HepG2 (cell line): Measurements from ENCODE around the gene GFY. TPM values are rescaled to one million over a fixed set of nuclear protein-coding genes. Genes with fewer than 3 reads are reported as not detected.

Experiments
- EED ChIP-seq: sonication (generic); formaldehyde crosslinking; IDR thresholded peaks from 2 replicates; pipeline ENCODE4 v1.5.0; 2020; ENCODE audit warnings: mild to moderate bottlenecking, missing genetic modification reagents
- FOSL1 ChIP-seq: sonication (generic); formaldehyde crosslinking; IDR thresholded peaks from 2 replicates; pipeline ENCODE4 v1.9.0; 2021; ENCODE audit warnings: missing genetic modification reagents, borderline replicate concordance
- RORA ChIP-seq: sonication (generic); formaldehyde crosslinking; IDR thresholded peaks from 2 replicates; pipeline ENCODE4 v1.5.0; 2020; ENCODE audit warnings: mild to moderate bottlenecking, missing genetic modification reagents, moderate library complexity
- ZBTB38 ChIP-seq: sonication (generic); formaldehyde crosslinking; IDR thresholded peaks from 2 replicates; pipeline ENCODE4 v1.5.1; 2020; ENCODE audit warnings: mild to moderate bottlenecking, missing genetic modification reagents
- ZBTB7B ChIP-seq: sonication (generic); formaldehyde crosslinking; IDR thresholded peaks from 2 replicates; pipeline ENCODE4 v1.4.0; 2020; ENCODE audit warnings: missing genetic modification reagents
- ZBTB8A ChIP-seq: sonication (generic); formaldehyde crosslinking; IDR thresholded peaks from 2 replicates; pipeline ENCODE4 v1.4.0; 2020; ENCODE audit warnings: mild to moderate bottlenecking, low read depth, missing genetic modification reagents, borderline replicate concordance
- ZNF160 ChIP-seq: sonication (generic); formaldehyde crosslinking; IDR thresholded peaks from 2 replicates; pipeline ENCODE4 v1.8.0; 2022; ENCODE audit warnings: mild to moderate bottlenecking, inconsistent platforms, missing genetic modification reagents
- ZNF230 ChIP-seq: sonication (generic); formaldehyde crosslinking; IDR thresholded peaks from 2 replicates; pipeline ENCODE4 v1.4.0; 2020; ENCODE audit warnings: mild to moderate bottlenecking, missing genetic modification reagents
- ZNF572 ChIP-seq: sonication (generic); formaldehyde crosslinking; IDR thresholded peaks from 2 replicates; pipeline ENCODE4 v1.5.1; 2020; ENCODE audit warnings: mild to moderate bottlenecking, missing genetic modification reagents
- ZNF652 ChIP-seq: IDR thresholded peaks from 2 replicates; pipeline ENCODE4 v1.6.1; 2016; ENCODE audit warnings: low read depth, borderline replicate concordance
- ZNF761 ChIP-seq: sonication (generic); formaldehyde crosslinking; conservative IDR thresholded peaks from 2 replicates; pipeline ENCODE4 v1.4.0; 2020; ENCODE audit warnings: mild to moderate bottlenecking, missing genetic modification reagents
- ZSCAN31 ChIP-seq: sonication (generic); formaldehyde crosslinking; IDR thresholded peaks from 2 replicates; pipeline ENCODE4 v1.5.0; 2020; ENCODE audit warnings: low read depth, mild to moderate bottlenecking, missing genetic modification reagents
- polyA plus RNA-seq, 8 experiments: library from polyadenylated mRNA; depleted of rRNA in 3 of 8; stranded (reverse) in 7 of 8; unstranded in 1 of 8; fragments of >200 nt; fragmentation: Illumina TruSeq in 4 of 8; extraction: Trizol in 4 of 8; gene quantifications; 2 replicates each; pipeline versions ENCODE4 v1.2.1 to v1.2.3, GENCODE V29; 2011 to 2016; ENCODE audit warnings: low read depth in 4 of 8, missing spikeins in 1 of 8, mixed read lengths in 1 of 8; ENCODE audit not compliant: insufficient read depth in 1 of 8
- total RNA-seq, 5 experiments: library from RNA; depleted of rRNA; stranded (reverse); fragments of >200 nt; fragmentation: Illumina TruSeq; extraction: Trizol; gene quantifications; 2 replicates each; pipeline ENCODE4 v1.2.3, GENCODE V29; 2016; ENCODE audit warnings: low read depth in 1 of 5
- TF ChIP-seq, protein P1 (sequence below): sonication (generic); formaldehyde crosslinking; IDR thresholded peaks from 2 replicates; pipeline ENCODE4 v1.5.0; 2020; ENCODE audit warnings: mild to moderate bottlenecking, missing genetic modification reagents, moderate library complexity
- TF ChIP-seq, protein P2 (sequence below): sonication (generic); formaldehyde crosslinking; IDR thresholded peaks from 2 replicates; pipeline ENCODE4 v1.8.1; 2022; ENCODE audit warnings: low read depth, mild to moderate bottlenecking, missing genetic modification reagents
- TF ChIP-seq, protein P3 (sequence below): sonication (generic); formaldehyde crosslinking; IDR thresholded peaks from 2 replicates; pipeline ENCODE4 v1.5.0; 2020; ENCODE audit warnings: mild to moderate bottlenecking, missing genetic modification reagents, borderline replicate concordance
- TF ChIP-seq, protein P4 (sequence below): sonication (generic); formaldehyde crosslinking; IDR thresholded peaks from 2 replicates; pipeline ENCODE4 v1.8.1; 2023; ENCODE audit warnings: missing genetic modification reagents, mild to moderate bottlenecking, borderline replicate concordance

GFY gene
- total and polyA plus RNA-seq, 2 of the 13 experiments (the other 11 are each of a cell fraction or from before 2014, with no cell fraction given) = not detected

DNA sequence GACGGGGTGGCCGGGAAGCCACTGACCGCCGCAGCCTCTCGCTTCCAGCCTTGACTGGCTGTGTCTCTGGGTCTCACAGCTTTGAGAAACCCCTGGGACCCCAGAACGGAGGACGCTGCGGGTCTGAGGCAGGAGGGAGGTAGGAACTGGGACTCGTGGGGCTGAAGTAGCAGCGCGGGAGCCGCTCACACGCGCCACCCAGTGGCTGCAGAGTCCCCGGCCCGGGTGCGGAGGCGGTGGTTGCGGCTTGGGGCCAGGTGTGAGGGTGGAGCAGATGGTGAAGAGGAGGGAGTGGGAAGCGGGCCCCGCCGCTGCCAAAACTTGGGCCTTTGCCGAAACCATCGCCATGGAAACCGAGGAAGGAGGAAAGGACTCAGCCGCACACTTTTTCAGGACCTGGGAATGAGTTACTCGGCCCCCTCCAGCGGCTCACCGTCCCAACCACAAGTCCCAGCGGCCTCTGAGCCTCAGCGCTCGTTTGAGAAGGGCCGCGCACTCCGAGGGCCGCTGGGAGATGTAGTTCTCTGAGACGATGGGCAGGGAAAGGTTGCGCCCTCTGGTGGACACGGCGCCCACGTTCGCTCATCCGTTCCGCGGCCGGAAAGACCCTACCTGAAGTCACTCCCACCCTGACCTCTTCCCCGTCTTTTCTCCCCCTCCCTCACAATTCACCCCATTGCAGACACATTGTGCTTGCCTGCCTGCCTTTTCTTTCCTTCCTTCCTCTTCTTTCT, 18.3 kb downstream of the GFY start (continued):
- no peak for TF ChIP-seq RORA (CRISPR knock-in tag)
- TF ChIP-seq, protein P1, sequence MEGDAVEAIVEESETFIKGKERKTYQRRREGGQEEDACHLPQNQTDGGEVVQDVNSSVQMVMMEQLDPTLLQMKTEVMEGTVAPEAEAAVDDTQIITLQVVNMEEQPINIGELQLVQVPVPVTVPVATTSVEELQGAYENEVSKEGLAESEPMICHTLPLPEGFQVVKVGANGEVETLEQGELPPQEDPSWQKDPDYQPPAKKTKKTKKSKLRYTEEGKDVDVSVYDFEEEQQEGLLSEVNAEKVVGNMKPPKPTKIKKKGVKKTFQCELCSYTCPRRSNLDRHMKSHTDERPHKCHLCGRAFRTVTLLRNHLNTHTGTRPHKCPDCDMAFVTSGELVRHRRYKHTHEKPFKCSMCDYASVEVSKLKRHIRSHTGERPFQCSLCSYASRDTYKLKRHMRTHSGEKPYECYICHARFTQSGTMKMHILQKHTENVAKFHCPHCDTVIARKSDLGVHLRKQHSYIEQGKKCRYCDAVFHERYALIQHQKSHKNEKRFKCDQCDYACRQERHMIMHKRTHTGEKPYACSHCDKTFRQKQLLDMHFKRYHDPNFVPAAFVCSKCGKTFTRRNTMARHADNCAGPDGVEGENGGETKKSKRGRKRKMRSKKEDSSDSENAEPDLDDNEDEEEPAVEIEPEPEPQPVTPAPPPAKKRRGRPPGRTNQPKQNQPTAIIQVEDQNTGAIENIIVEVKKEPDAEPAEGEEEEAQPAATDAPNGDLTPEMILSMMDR (CRISPR knock-in tag) = peak; percentile 84
- no peak for TF ChIP-seq ZNF652 (CRISPR knock-in tag)
- TF ChIP-seq ZSCAN31 = 0 out of 2 replicates have a peak, but pooled peaks have one; percentile 66
- TF ChIP-seq, protein P2, sequence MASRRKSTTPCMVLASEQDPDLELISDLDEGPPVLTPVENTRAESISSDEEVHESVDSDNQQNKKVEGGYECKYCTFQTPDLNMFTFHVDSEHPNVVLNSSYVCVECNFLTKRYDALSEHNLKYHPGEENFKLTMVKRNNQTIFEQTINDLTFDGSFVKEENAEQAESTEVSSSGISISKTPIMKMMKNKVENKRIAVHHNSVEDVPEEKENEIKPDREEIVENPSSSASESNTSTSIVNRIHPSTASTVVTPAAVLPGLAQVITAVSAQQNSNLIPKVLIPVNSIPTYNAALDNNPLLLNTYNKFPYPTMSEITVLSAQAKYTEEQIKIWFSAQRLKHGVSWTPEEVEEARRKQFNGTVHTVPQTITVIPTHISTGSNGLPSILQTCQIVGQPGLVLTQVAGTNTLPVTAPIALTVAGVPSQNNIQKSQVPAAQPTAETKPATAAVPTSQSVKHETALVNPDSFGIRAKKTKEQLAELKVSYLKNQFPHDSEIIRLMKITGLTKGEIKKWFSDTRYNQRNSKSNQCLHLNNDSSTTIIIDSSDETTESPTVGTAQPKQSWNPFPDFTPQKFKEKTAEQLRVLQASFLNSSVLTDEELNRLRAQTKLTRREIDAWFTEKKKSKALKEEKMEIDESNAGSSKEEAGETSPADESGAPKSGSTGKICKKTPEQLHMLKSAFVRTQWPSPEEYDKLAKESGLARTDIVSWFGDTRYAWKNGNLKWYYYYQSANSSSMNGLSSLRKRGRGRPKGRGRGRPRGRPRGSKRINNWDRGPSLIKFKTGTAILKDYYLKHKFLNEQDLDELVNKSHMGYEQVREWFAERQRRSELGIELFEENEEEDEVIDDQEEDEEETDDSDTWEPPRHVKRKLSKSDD = 0 out of 2 replicates have a peak, but pooled peaks have one; percentile 39
- TF ChIP-seq ZNF160 = no peak
- peak; percentile 50; the same call in 1 of the 2 replicates for TF ChIP-seq ZBTB38 (CRISPR knock-in tag)
- 0 out of 2 replicates have a peak, but pooled peaks have one; percentile 52 for TF ChIP-seq ZNF761
- TF ChIP-seq, protein P3, sequence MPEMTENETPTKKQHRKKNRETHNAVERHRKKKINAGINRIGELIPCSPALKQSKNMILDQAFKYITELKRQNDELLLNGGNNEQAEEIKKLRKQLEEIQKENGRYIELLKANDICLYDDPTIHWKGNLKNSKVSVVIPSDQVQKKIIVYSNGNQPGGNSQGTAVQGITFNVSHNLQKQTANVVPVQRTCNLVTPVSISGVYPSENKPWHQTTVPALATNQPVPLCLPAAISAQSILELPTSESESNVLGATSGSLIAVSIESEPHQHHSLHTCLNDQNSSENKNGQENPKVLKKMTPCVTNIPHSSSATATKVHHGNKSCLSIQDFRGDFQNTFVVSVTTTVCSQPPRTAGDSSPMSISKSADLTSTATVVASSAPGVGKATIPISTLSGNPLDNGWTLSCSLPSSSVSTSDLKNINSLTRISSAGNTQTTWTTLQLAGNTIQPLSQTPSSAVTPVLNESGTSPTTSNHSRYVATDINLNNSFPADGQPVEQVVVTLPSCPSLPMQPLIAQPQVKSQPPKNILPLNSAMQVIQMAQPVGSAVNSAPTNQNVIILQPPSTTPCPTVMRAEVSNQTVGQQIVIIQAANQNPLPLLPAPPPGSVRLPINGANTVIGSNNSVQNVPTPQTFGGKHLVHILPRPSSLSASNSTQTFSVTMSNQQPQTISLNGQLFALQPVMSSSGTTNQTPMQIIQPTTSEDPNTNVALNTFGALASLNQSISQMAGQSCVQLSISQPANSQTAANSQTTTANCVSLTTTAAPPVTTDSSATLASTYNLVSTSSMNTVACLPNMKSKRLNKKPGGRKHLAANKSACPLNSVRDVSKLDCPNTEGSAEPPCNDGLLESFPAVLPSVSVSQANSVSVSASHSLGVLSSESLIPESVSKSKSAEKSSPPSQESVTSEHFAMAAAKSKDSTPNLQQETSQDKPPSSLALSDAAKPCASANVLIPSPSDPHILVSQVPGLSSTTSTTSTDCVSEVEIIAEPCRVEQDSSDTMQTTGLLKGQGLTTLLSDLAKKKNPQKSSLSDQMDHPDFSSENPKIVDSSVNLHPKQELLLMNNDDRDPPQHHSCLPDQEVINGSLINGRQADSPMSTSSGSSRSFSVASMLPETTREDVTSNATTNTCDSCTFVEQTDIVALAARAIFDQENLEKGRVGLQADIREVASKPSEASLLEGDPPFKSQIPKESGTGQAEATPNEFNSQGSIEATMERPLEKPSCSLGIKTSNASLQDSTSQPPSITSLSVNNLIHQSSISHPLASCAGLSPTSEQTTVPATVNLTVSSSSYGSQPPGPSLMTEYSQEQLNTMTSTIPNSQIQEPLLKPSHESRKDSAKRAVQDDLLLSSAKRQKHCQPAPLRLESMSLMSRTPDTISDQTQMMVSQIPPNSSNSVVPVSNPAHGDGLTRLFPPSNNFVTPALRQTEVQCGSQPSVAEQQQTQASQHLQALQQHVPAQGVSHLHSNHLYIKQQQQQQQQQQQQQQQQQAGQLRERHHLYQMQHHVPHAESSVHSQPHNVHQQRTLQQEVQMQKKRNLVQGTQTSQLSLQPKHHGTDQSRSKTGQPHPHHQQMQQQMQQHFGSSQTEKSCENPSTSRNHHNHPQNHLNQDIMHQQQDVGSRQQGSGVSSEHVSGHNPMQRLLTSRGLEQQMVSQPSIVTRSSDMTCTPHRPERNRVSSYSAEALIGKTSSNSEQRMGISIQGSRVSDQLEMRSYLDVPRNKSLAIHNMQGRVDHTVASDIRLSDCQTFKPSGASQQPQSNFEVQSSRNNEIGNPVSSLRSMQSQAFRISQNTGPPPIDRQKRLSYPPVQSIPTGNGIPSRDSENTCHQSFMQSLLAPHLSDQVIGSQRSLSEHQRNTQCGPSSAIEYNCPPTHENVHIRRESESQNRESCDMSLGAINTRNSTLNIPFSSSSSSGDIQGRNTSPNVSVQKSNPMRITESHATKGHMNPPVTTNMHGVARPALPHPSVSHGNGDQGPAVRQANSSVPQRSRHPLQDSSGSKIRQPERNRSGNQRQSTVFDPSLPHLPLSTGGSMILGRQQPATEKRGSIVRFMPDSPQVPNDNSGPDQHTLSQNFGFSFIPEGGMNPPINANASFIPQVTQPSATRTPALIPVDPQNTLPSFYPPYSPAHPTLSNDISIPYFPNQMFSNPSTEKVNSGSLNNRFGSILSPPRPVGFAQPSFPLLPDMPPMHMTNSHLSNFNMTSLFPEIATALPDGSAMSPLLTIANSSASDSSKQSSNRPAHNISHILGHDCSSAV (CRISPR knock-in tag) = no peak
- TF ChIP-seq EED = no peak
- TF ChIP-seq ZBTB8A (CRISPR knock-in tag) = no peak
- peak; percentile 88; the same call in 1 of the 2 replicates for TF ChIP-seq ZNF572 (CRISPR knock-in tag)
- no peak for TF ChIP-seq FOSL1 (CRISPR knock-in tag)
- TF ChIP-seq ZBTB7B = peak; percentile 73
- TF ChIP-seq ZNF230 (CRISPR knock-in tag) = 0 out of 2 replicates have a peak, but pooled peaks have one; percentile 24
- TF ChIP-seq, protein P4, sequence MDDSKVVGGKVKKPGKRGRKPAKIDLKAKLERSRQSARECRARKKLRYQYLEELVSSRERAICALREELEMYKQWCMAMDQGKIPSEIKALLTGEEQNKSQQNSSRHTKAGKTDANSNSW (CRISPR knock-in tag) = 0 out of 2 replicates have a peak, but pooled peaks have one; percentile 56
